ENCODE data around the gene SP140. TPM values are rescaled to one million over a fixed set of nuclear protein-coding genes. Genes with fewer than 3 reads are reported as not detected.
A peak's percentile ranks its signal among the peaks of the same experiment; 100 is the strongest.

The SP140 gene
- total and polyA plus RNA-seq, 10 donors = 51.3 to 110 (median 71.4) TPM

DNA sequence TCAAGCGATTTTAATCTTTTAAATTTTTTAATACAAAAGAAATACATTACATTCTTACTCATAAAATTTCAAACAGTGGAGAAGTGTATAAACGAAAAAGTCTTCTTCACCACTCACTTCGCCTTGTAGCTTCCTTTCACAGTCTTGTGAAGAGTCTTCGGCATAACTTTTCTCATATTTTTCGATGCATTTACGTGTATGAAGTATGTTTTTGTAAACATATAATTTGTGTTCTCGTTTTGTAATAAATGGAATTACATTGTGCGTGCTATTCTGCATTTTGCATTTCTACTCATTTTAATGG is 102.6 kb downstream of the SP140 start:
- Histone ChIP-seq H3K27ac (peak overlapping the region; percentile 85 to 94 (median 90)), H3K4me1 (peaks cover 28 to 84% (median 55%) of the 10 kb centered on the region in 6 donors), H3K27me3 (replicated peaks in 1 of 7) (no peaks in the 10 kb centered on the region), H3K4me3 (peak overlapping the region; percentile 39 to 76 (median 52)), H3K9me3 (peaks cover 0 to 4% (median 2%) of the 10 kb centered on the region in 8 donors), H3K36me3 (peaks cover 0 to 32% (median 4%) of the 10 kb centered on the region in 6 donors)
- WGBS, 5 donors = 74 to 89% (median 88%) methylated on average over 8 of the region's 8 CpGs
- no peak for DNase-seq
- no peak for TF ChIP-seq POLR2A (IDR thresholded peaks at IDR 0.05)
- intact Hi-C loops (cut with DNase I; ENCODE audit: low total_unique reads) = no loop called here

- H3K9me3 ChIP-seq = no peaks in the 10 kb centered on the region
- no peak overlapping the region for H3K4me3 ChIP-seq
- H3K36me3 ChIP-seq = peaks cover 0 to 49% (median 8%) of the 10 kb centered on the region in 6 donors
- no peaks in the 10 kb centered on the region for H3K27me3 ChIP-seq (replicated peaks in 1 of 7)
- intact Hi-C loops (cut with DNase I; ENCODE audit: low total_unique reads) = no loop called here
- 65 to 83% (median 77%) methylated on average over 7 of the region's 7 CpGs for WGBS, 5 donors
- TF ChIP-seq POLR2A (IDR thresholded peaks at IDR 0.05) (no peak), POLR2AphosphoS5 (IDR thresholded peaks at IDR 0.05) (no peak)
- TF ChIP-seq, protein P1, sequence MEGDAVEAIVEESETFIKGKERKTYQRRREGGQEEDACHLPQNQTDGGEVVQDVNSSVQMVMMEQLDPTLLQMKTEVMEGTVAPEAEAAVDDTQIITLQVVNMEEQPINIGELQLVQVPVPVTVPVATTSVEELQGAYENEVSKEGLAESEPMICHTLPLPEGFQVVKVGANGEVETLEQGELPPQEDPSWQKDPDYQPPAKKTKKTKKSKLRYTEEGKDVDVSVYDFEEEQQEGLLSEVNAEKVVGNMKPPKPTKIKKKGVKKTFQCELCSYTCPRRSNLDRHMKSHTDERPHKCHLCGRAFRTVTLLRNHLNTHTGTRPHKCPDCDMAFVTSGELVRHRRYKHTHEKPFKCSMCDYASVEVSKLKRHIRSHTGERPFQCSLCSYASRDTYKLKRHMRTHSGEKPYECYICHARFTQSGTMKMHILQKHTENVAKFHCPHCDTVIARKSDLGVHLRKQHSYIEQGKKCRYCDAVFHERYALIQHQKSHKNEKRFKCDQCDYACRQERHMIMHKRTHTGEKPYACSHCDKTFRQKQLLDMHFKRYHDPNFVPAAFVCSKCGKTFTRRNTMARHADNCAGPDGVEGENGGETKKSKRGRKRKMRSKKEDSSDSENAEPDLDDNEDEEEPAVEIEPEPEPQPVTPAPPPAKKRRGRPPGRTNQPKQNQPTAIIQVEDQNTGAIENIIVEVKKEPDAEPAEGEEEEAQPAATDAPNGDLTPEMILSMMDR (IDR thresholded peaks at IDR 0.05 in 8 of 11, conservative IDR thresholded peaks at IDR 0.05 in 3 of 11) = no peak
- peaks cover 28 to 92% (median 62%) of the 10 kb centered on the region in 6 donors for H3K4me1 ChIP-seq
- peak overlapping the region in 4 of 8 donors; percentile 12 to 94 (median 56) for H3K27ac ChIP-seq
- no peak for DNase-seq
These were observed 104.5 kb downstream of the SP140 start for GRCh38 chr2:230329946-230330605.

GRCh38 chr2:230330725-230331124 is 105.2 kb downstream of the SP140 start:
- peak overlapping the region in 2 of 8 donors; percentile 88 to 94 for H3K27ac ChIP-seq
- intact Hi-C loops (cut with DNase I; ENCODE audit: low total_unique reads) = no loop called here
- no peaks in the 10 kb centered on the region for H3K27me3 ChIP-seq (replicated peaks in 1 of 7)
- peaks cover 28 to 92% (median 65%) of the 10 kb centered on the region in 6 donors for H3K4me1 ChIP-seq
- DNase-seq = no peak
- no peak overlapping the region for H3K4me3 ChIP-seq
- TF ChIP-seq, protein P1 (IDR thresholded peaks at IDR 0.05 in 8 of 11, conservative IDR thresholded peaks at IDR 0.05 in 3 of 11) = no peak
- TF ChIP-seq POLR2A (IDR thresholded peaks at IDR 0.05) (no peak), POLR2AphosphoS5 (IDR thresholded peaks at IDR 0.05) (no peak)
- 90 to 94% (median 92%) methylated on average over 7 of the region's 7 CpGs for WGBS, 5 donors
- H3K9me3 ChIP-seq = no peaks in the 10 kb centered on the region
- peaks cover 0 to 52% (median 9%) of the 10 kb centered on the region in 6 donors for H3K36me3 ChIP-seq

DNA sequence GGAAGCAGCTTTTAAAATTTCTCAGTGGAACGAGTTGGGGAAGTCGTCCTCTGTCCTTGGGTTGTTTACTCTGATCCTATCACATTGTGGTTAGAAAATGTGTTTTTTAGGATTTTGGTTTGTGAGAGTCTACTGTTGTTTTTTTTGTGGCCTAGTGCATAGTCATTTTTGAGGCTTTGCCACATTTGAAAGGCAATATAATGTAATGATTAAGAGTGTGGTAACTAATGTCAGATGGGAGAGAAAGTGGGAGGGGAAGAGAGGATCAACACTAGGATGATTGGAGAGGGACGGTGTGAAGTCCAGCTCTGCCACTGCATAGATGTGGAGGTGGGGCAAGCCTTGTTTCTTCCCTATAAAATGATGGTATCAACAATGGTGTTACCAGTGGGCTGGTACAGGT is 109.9 kb downstream of the SP140 start:
- DNase-seq = no peak

More for the DNA sequence above, 109.9 kb downstream of the SP140 start:
- peak overlapping the region in 1 of 8 donors; percentile 31 for H3K4me3 ChIP-seq
- no peaks in the 10 kb centered on the region for H3K9me3 ChIP-seq
- peaks cover 0 to 58% (median 13%) of the 10 kb centered on the region in 6 donors for H3K36me3 ChIP-seq
- intact Hi-C loops (cut with DNase I; ENCODE audit: low total_unique reads) = no loop called here
- peaks cover 8 to 62% (median 37%) of the 10 kb centered on the region in 6 donors for H3K4me1 ChIP-seq
- 21 to 31% (median 28%) methylated on average over 3 of the region's 3 CpGs for WGBS, 5 donors
- H3K27ac ChIP-seq = peak overlapping the region in 5 of 8 donors; percentile 30 to 68 (median 34)
- TF ChIP-seq, protein P1 (IDR thresholded peaks at IDR 0.05 in 8 of 11, conservative IDR thresholded peaks at IDR 0.05 in 3 of 11) = no peak
- H3K27me3 ChIP-seq (replicated peaks in 1 of 7) = no peaks in the 10 kb centered on the region

Data from spleen (tissue), 11 donors.